HG02840 (cell line): Measurements from ENCODE around the gene ULK3.

ENCODE experiments used
- ATAC-seq: cut with Tn5 transposase; IDR thresholded peaks from one replicate; pipeline ENCODE4 v1.9.1; 2021; ENCODE audit warnings: mild to moderate bottlenecking, moderate library complexity, moderate number of reproducible peaks; ENCODE audit not compliant: unreplicated experiment, low FRiP score

The ULK3 gene

DNA sequence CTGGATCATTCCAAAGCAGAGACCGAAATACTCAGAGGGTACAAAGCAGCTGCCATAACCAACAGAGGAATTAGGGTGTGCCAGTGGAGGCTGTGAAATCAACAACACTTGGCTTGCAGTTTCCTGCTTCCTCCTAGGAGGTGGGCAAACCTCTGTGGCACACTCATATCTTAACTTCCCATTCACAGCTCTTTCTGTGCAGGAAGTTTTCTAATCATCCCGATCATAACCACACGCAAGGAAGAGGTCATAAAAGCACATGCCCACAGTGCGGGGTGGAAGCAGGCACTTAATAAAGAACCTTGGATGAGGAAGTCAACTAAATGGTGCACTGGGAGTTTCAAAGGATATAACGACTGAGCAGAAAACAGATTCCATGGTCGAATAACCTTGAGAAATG lies 25.1 kb upstream of the ULK3 start:
- ATAC-seq: no peak

DNA sequence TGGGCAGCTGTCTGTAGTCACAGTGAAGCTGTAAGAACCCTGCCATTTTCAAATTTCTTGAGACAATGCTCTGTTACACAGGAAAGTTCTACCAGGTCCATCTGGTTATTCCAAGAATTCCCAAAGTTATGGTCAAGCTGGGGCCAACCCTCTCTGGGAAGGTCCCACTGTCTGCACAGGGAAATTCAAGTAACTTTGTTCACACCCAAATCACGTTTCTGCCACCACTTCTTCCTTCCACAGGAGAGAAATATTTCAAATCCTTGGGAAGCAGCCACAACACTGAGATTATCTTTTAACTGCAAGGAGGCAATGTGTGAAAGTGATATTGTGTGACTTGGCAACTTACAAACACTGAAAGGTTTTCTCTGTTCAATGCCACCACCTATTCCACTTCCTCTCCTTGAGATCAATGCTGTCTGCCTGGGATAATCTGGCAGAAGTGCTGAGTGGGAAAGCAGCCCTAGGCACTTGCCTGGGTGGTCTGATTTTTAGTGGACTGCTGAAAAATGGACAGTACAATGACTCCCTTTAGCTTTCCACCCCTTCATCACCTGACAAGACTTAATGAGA lies 24.6 kb upstream of the ULK3 start:
- ATAC-seq: no peak

DNA sequence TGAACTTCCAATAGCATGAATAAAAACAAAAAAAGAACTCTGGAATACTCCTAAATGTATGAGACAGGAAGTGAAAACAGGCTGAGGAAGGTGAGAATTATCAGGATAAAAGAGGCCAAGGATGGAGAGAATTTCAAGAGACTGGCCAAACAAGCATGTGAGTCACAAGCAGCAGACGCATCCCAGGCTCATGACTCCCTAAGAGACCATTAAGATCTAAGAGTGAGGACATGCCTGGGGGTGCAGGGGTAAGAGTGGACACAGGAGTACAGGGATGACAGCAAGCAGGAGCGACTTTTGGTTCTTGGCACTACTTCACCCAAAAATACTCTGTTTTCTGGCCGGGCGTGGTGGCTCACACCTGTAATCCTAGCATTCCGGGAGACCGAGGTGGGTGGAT lies 23.1 kb upstream of the ULK3 start:
- no peak for ATAC-seq

DNA sequence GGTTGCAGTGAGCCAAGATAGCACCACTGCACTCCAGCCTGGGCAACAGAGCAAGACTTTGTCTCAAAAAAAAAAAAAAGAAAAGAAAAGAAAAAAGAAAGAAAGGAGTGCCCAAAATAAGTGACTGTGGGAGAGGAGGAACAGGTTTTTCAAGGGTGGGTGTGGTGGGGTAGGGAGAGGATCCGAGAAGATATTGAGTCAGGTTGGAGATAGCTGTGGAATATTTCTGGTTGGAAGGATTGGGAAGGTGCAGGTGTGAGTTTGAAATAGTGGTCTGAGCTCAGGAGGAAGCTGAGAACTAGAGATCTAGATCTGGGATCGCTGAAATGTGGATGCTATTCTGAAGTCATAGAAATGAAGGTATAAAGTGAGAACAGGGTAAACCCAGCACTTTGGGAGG lies 22.4 kb upstream of the ULK3 start:
- no peak for ATAC-seq

DNA sequence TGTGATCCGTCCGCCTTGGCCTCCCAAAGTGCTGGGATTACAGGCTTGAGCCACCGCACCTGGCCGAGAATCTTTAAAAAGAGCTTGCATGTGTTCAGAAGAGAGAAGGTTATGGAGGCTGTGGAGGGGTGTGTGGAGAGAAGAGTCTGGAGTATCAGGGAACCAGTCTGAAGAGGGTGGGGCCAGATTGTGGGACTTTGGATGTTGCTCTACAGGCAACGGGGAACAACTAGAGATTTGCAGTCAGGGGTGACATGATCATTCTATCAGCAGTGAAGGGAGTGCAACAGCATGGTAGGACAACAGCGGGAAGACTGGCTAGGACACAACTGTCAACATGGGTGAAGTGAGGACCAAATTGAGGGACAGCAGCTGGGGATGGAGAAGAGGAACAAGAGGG lies 21.3 kb upstream of the ULK3 start:
- no peak for ATAC-seq

DNA sequence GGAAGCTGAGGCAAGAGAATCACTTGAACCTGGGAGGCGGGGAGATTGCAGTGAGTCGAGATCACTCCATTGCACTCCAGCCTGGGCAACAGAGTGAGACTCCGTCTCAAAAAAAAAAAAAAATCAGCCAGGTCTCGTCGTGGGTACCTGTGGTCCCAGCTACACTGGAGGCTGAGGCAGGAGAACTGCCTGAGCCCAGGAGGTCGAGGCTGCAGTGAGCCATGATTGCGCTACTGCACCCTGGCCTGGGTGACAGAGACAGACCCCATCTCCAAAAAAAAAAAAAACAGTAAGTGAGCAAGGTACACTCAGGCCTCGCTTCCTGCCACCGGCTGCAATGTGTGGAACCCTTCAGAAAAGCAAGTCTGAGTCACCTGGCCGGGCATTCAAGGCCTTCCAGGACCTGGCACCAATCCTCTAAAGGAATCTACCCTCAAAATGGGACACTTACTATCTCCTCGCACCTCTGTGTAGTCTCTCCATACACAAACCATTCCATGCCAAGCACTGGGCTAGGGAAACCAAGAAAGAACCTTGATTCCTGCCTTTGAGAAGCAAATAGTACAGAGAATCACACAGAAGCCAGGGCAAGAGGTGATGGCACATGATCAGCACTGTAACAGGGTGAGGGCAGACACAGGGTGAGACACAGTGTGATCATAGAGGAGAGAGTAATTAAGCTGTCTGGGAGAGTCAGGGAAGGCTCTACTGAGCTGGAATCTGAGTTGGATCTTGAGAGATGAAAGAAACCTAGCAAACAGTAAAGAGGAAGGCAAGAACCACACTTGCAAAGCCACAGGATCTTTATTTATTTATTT lies 20.5 kb upstream of the ULK3 start:
- ATAC-seq: no peak

DNA sequence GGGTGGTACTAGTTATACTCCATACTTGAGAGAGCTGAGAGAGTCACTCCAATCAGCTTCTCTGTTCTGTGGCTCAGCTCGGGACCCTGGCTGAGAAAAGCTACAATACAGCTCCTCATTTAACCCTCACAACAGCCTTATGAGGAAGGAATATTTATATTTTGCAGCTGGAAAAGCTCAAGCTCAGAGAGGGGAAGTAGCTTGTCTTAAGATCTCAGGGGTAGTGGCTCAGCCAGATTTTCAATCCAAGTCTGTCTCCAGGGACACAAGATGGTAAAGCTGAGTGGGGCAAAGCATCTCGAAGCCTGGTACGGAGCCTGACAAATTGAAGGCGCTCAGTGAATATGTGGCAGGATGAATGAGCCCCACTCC lies 15.4 kb upstream of the ULK3 start:
- no peak for ATAC-seq

DNA sequence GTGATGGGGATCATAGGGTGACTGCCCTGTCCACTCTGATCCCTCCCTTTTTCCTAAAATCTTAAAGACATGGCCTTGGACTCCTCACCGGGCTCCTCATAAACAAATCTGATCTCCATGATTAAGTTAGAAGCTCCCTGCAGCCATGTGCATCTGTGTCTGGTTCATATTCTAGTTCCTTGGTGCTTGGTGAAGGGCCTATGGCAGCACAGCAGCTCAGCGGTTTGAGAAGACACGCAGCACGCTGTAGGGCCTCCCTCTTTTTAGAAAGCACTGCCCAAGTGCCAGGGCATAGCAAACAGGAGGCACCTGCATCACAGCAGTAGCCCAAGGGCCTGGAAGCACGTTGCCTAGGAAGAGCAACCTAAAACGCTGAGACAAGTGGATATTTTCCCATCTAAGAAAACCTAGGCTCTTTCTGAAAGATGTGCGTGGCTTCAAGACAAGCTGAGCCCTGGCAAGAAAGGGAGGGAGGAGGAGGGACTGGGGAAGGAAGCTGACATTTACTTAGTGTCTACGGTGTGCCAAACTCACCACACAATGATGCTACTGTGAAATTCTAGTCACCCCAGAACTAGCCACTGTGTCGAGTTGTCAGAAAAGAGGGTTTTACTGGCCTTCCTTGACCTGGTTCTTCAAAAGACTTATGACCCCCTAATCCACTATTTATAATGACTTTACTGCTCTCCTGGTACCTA lies 14.9 kb upstream of the ULK3 start:
- no peak for ATAC-seq

DNA sequence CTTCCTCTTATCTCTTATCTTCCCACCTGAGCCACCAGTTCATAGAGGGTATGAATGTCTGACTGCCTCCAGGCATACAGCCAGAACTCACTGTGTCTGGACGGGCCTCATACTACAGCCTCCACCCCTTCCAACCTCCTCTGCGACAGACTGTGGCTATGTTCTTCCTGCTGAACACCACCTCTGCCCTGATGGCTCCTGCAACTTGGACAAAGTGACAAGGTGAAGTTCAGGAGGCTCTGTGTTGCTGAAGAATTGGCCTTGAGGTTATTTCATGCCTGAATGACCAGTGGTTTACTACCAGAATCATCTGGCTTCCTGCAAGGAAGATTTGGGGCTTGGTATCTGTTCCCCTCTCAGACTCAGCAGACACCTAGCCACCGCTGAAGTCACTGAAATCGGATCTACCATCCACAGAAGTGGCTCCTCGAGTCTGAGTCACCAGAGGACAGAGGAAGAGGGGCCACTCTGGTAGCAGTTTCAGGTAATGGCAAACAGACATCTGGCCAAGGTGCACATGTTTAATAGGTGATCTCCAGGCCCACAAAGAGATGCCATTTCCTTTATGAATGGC lies 14.2 kb upstream of the ULK3 start:
- ATAC-seq: peak; percentile 71

DNA sequence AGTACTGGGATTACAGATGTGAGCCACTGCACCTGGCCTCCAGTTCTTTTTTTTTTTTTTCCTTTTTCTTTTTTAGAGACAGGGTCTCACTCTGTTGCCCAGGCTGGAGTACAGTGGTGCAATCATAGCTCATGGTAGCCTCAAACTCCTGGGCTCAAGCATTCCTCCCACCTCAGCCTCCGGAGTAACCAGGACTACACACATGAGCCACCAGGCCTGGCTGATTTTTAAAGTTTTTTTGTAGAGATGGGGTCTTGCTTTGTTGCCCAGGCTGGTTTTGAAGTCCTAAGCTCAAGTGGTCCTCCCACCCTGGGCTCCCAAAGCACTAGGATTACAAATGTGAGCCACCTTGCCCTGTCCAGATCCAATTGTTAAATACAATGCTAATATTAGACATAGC lies 13.6 kb upstream of the ULK3 start:
- ATAC-seq: no peak

DNA sequence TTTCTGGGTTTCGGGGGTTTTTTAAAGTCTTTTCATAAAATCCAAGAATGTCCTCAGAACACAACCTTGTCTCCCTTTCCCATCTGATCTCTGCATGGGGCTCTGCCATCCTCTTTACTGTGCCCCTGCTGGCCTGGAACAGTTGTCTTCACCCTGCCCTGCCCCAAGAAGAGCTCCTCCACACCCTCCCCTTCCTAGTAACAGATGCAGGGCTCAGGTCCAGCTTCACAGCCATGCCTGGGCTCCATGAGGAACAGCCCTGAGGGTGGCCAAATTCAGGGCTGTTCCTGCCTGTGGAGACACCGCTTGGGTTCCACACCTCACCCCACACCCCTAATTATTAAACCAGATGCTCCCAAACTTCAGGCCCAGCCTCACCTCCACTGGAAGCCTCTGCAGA lies 12.9 kb upstream of the ULK3 start:
- no peak for ATAC-seq

DNA sequence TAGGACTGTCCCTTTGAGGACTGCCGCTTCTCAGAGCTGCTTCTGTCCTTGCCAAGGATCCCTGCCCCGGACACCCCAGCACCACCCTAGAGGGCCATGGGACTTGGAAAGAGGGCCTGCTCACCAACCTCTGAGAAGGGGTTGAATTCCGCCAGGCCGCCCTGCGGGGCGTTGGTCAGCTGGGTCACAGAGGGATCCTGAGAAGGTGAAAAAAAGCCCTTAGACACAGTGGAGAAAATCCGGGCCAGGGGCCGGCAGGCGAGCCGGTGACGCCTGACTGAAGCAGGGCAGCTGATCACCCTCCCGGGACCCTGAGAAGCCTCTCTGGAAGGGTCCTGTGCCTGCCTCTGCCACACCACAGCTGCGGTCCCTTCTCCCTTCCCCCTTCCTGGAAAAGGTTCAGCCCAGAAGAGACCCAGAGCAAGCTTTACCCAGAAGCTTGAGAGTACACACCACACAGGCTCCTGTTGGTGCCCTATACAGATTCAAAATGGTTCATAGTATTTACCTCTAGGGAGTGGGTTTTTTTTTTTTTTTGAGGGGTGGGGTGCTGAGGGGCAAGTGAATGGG lies 11.6 kb upstream of the ULK3 start:
- no peak for ATAC-seq

DNA sequence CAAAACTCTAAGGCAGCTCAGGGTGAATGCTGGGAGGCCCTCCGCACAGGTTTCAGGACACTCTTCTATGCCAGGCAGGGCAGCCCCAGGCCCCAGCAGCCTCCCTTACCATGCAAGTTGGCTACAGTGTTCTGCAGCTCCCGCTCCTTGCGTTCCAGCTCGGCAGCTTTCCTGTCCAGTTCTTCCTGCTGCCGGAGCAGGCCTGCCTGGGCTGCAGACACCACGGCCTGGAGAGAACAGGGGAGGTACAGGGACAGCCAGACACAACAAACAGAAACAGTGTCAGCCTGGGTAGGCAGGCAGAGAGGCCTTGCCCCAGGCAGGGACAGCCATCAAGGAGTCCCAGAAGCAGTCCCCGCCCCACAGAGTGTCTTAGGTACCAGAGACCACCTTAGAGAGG lies 9.0 kb upstream of the ULK3 start:
- no peak for ATAC-seq

DNA sequence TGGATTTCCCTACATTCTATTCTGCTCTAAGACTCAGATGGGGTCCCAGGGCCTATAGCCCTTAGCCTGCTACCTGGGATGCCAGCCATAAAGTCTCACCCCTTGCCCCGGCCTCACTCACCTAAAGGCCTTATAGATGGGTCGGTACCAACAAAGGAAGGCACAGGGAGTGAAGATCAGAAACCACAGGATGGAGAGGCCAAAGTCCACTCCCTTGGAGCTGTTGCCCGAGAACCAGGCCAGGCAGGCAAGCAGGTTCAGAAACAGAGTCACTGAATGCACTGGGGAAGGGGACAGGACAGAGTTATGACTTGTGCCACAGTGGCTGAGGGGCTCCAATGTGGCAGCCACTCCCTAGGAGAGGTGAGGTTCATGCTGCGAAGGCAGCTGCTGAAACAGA lies 7.4 kb upstream of the ULK3 start:
- no peak for ATAC-seq

DNA sequence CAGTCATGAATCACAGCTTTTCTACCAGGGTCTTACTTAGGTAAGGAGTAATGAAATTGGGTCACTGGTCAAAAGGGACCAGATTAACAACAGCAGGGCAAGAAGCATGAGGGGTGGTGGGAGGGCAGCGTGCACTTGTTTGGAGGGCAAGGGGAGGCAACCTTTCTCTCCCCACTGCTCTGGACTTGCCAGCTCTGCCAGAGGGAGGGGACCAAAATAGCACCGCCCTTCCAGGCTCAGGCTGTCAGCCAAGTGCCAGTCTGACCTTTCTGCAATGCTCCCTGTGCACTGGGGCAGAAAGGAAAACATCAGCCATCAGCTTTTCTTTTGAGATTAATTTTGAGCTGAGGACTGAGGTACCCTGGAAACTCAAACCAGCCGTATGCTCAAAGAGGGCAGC lies 4.5 kb upstream of the ULK3 start:
- no peak for ATAC-seq

DNA sequence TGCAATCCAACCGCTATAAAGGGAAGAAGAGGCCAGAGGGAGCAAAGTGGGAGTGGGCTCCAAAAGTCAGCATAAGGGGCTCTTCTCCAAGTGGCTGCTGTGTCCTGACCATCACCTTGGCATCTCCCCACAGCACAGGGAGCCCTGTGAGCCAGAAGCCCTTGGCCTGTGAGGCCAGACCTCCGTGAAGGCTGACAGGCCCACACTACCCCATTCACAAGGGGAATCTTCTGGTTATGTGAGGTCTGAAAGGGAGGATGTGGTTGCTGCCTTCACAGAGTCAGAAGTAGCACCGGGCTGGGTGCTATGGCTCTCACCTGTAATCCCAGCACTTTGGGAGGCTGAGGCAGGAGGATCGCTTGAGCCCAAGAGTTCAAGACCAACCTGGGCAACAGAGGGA lies 2.6 kb upstream of the ULK3 start:
- ATAC-seq: no peak

DNA sequence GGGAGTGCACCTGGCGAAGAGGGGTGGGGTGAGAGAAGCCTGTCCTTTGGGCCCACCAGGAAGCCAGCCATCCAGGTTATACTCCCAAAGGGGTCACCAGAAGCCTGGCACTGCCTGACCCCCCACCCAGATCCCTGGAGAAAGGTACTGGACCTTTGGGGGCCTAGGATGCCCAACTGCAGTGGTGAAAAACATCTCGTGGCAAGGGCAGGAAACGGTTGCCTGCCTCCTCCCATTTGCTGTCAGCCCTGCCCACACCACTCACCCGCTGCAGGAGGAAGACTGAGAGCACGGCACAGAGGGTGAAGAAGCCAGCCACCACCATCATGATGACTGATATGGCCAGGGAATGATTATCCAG lies 2.2 kb upstream of the ULK3 start:
- ATAC-seq: no peak

DNA sequence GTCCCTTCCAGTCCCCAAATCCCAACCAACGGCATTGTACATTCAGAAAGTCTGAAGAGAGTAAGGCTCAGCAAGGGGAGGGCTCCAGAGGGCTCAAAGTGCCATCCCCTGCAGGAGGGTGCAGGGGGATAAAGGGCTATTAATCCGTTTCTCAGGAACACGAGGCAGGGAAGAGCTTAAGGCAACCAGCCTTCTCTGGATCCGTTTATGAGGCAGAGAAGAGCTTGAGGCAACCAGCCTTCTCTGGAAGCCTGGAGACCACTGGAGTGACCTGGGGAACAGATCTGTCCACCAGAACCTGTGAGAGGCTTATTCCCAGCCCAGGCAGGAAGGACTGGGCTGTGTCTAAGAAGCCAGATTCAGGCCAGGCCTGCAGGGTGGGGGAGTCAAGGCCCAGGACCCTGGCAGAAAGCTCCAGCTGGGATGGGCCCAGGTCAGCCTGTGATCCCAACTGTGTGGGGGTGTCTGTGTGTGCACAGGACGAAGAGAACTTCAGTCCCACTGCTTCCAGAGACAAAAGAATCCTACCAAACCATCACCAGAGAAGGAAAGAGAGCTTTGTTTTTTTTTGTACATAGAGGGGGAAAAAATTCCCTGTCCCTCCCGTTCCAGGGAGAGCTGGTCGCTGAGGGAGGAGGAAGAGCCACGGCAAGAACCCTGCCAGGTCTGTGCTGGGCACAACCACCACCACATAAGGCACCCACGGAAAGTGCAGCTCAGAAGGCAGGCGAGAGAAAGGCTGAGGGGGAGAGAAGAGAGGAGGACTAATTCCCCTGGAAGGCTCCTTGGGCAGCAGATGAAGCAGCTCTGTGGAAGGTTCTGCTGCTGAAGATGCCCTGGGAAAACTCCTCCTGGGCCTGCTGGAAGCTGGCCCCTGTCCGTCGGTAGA lies 1.6 kb upstream of the ULK3 start:
- no peak for ATAC-seq

DNA sequence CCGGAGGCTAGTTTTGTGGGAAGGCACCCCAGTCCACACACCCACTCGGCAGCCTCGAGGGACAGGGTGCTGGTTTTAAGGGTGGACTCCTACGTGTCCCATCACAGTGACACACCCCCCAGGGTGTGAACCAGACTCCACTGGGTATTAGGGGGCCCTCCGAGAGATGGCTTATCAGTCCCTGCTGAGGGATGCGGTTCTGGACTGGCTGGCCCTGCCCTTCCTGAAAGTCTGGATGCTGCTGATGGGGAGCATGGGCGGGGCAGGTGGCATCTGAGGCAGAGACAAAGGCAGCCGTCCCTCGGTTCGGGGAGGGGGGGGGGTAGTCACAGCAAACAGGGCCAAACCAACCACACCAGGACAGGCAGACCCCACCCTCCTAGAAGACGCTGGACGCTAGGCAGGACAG lies 939 bp upstream of the ULK3 start:
- no peak for ATAC-seq

DNA sequence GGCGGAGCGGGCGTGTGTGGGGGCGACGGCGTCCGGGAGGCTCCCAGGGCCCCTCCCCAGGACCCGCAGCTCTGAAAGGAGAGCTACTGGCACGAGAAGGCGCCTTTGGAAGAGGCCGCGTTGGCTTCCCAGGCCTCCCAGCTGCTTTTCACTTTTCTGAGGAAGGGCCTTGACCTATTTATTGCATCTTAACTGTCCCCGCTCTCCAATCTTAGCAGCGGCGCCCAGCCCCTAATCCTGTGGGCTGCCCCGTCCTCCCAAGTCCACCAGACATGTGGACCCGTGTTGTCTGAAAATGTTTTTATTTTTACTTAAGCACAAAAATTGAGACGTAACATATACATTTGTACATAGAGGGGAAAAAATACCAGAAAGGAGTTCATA lies 481 bp upstream of the ULK3 start:
- ATAC-seq: no peak
